ENCODE data around the gene PDE9A. TPM values are rescaled to one million over a fixed set of nuclear protein-coding genes. Genes with fewer than 3 reads are reported as not detected.

Gene PDE9A
- total and polyA plus RNA-seq, 2 donors (not counting 3 experiments of a cell fraction or from before 2014, with no cell fraction given): 0.28 to 2.2 TPM

GRCh38 chr21:42699196-42699595 lies 45.8 kb downstream of the PDE9A start:
- Histone ChIP-seq H3K79me2 (ENCODE audit: control insufficient read depth, insufficient read depth, low read length) (no peaks in the 10 kb centered on the region), H2AFZ (ENCODE audit: low read depth, low read length) (no peak overlapping the region), H3K9ac (replicated peaks; ENCODE audit: extremely low read depth, insufficient read depth, low read length) (no peak overlapping the region), H3K4me3 (replicated peaks in 1 of 3; ENCODE audit: insufficient read depth in 1 of 3, low read depth in 1 of 3, low read length in 3 of 3) (no peak overlapping the region), H3K9me3 (replicated peaks; ENCODE audit: control insufficient read depth, insufficient read depth, low read length) (no peaks in the 10 kb centered on the region), H3K4me2 (ENCODE audit: insufficient read depth, low read length) (no peak overlapping the region), H3K27ac (ENCODE audit: insufficient read depth, low read depth, low read length) (no peak overlapping the region), H3K27me3 (ENCODE audit: control insufficient read depth in 2 of 2, insufficient read depth in 2 of 2, low read length in 2 of 2) (no peaks in the 10 kb centered on the region), H3K9me1 (replicated peaks; ENCODE audit: control insufficient read depth, extremely low read depth, insufficient read depth, low read length) (no peaks in the 10 kb centered on the region), H4K20me1 (replicated peaks; ENCODE audit: control insufficient read depth, extremely low read depth, insufficient read depth, low read length) (no peaks in the 10 kb centered on the region), H3K4me1 (ENCODE audit: control insufficient read depth, extremely low read depth, insufficient read depth, low read length) (no peaks in the 10 kb centered on the region), H3K36me3 (ENCODE audit: control insufficient read depth in 2 of 2, extremely low read depth in 1 of 2, insufficient read depth in 2 of 2, low read length in 2 of 2) (no peaks in the 10 kb centered on the region)
- ChIA-PET CTCF (no interaction called here), POLR2A (no interaction called here)
- DNase-seq (ENCODE audit: low read depth, low spot score): no peak
- BruUV-seq (replicated peaks): no TSS peak
- TF ChIP-seq POLR2A (IDR thresholded peaks at IDR 0.05; ENCODE audit: low read depth, low read length) (no peak), GATA2 (IDR thresholded peaks at IDR 0.05; ENCODE audit: insufficient read depth, insufficient read length, low read depth, low read length) (no peak), EZH2 (IDR thresholded peaks at IDR 0.05; ENCODE audit: borderline replicate concordance, low read depth, low read length, severe bottlenecking) (no peak), MAX (IDR thresholded peaks at IDR 0.05; ENCODE audit: insufficient read depth, insufficient read length) (no peak), FOS (IDR thresholded peaks at IDR 0.05; ENCODE audit: borderline replicate concordance, insufficient read depth, low read length) (no peak), POLR2AphosphoS5 (IDR thresholded peaks at IDR 0.05; ENCODE audit: insufficient read depth, low read depth, low read length) (no peak)
- intact Hi-C loops (cut with micrococcal nuclease) (no loop called here), dilution Hi-C loops (cut with MboI; ENCODE audit: extremely low pct_ligation_motif_present, low sequenced_read_pairs) (no loop called here)
- FAIRE-seq: no peak

- no peaks in the 10 kb centered on the region for H3K9me3 ChIP-seq (replicated peaks; ENCODE audit: control insufficient read depth, insufficient read depth, low read length)
- intact Hi-C loops (cut with micrococcal nuclease) (no loop called here), dilution Hi-C loops (cut with MboI; ENCODE audit: extremely low pct_ligation_motif_present, low sequenced_read_pairs) (no loop called here)
- H3K79me2 ChIP-seq (ENCODE audit: control insufficient read depth, insufficient read depth, low read length): no peaks in the 10 kb centered on the region
- H3K9me1 ChIP-seq (replicated peaks; ENCODE audit: control insufficient read depth, extremely low read depth, insufficient read depth, low read length): no peaks in the 10 kb centered on the region
- H3K4me1 ChIP-seq (ENCODE audit: control insufficient read depth, extremely low read depth, insufficient read depth, low read length): no peaks in the 10 kb centered on the region
- no peaks in the 10 kb centered on the region for H3K27me3 ChIP-seq (ENCODE audit: control insufficient read depth in 2 of 2, insufficient read depth in 2 of 2, low read length in 2 of 2)
- DNase-seq (ENCODE audit: low read depth, low spot score): no peak
- no peaks in the 10 kb centered on the region for H3K36me3 ChIP-seq (ENCODE audit: control insufficient read depth in 2 of 2, extremely low read depth in 1 of 2, insufficient read depth in 2 of 2, low read length in 2 of 2)
- BruUV-seq (replicated peaks): no TSS peak
- H3K4me3 ChIP-seq (replicated peaks in 1 of 3; ENCODE audit: insufficient read depth in 1 of 3, low read depth in 1 of 3, low read length in 3 of 3): no peak overlapping the region
- no peak overlapping the region for H2AFZ ChIP-seq (ENCODE audit: low read depth, low read length)
- no peak overlapping the region for H3K27ac ChIP-seq (ENCODE audit: insufficient read depth, low read depth, low read length)
- TF ChIP-seq JUN (IDR thresholded peaks at IDR 0.05; ENCODE audit: borderline replicate concordance, insufficient read depth, insufficient read length, low read depth) (no peak), POLR2A (IDR thresholded peaks at IDR 0.05; ENCODE audit: low read depth, low read length) (no peak), CTCF (IDR thresholded peaks at IDR 0.05; ENCODE audit: extremely low read depth in 1 of 2, insufficient read depth in 1 of 2, low read depth in 1 of 2, low read length in 2 of 2) (no peak), MAX (IDR thresholded peaks at IDR 0.05; ENCODE audit: insufficient read depth, insufficient read length) (no peak), EZH2 (IDR thresholded peaks at IDR 0.05; ENCODE audit: borderline replicate concordance, low read depth, low read length, severe bottlenecking) (no peak), MYC (IDR thresholded peaks at IDR 0.05; ENCODE audit: low read depth, low read length) (no peak), GATA2 (IDR thresholded peaks at IDR 0.05; ENCODE audit: insufficient read depth, insufficient read length, low read depth, low read length) (no peak), FOS (IDR thresholded peaks at IDR 0.05; ENCODE audit: borderline replicate concordance, insufficient read depth, low read length) (no peak), POLR2AphosphoS5 (IDR thresholded peaks at IDR 0.05; ENCODE audit: insufficient read depth, low read depth, low read length) (no peak)
- ChIA-PET POLR2A (no interaction called here), CTCF (interaction anchor here (0.6 kb wide), 1 partner anchor 73 kb away, joined by 3 read pairs; no protein-coding TSS in a partner anchor)
- no peak overlapping the region for H3K9ac ChIP-seq (replicated peaks; ENCODE audit: extremely low read depth, insufficient read depth, low read length)
- no peaks in the 10 kb centered on the region for H4K20me1 ChIP-seq (replicated peaks; ENCODE audit: control insufficient read depth, extremely low read depth, insufficient read depth, low read length)
- FAIRE-seq: no peak
- no peak overlapping the region for H3K4me2 ChIP-seq (ENCODE audit: insufficient read depth, low read length)
Measured at GRCh38 chr21:42701706-42702456, 48.5 kb downstream of the PDE9A start.
